HG03095 (cell line): ENCODE measurements around the gene DCAF4.
"Not testable (repeated sequence)": the region's sequence is repeated elsewhere in the genome, so short reads cannot be mapped to it uniquely, and the experiment has no call there.

Experiments
- ATAC-seq: cut with Tn5 transposase; IDR thresholded peaks from one replicate; pipeline ENCODE4 v1.9.1; 2021; ENCODE audit warnings: moderate library complexity; ENCODE audit not compliant: unreplicated experiment

Gene DCAF4

DNA sequence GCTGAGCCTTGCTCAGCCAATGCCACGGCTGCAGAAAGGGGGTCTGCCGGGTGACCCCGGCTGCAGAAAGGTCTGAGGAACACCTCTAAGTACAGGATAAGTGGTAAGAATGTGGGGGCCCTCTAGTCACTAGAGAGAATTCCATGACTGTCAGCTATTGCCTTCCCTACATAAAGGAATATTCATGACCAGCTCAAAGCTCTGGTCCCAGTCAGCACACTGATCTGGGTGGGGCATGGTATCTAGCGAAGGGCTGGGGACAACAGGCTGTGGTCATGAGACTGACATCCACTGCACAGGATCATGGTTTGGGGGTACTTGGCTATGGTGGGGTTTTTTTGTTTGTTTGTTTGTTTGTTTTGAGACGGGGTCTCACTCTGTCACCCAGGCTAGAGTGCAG lies 42.1 kb downstream of the DCAF4 start:
- no peak for ATAC-seq

DNA sequence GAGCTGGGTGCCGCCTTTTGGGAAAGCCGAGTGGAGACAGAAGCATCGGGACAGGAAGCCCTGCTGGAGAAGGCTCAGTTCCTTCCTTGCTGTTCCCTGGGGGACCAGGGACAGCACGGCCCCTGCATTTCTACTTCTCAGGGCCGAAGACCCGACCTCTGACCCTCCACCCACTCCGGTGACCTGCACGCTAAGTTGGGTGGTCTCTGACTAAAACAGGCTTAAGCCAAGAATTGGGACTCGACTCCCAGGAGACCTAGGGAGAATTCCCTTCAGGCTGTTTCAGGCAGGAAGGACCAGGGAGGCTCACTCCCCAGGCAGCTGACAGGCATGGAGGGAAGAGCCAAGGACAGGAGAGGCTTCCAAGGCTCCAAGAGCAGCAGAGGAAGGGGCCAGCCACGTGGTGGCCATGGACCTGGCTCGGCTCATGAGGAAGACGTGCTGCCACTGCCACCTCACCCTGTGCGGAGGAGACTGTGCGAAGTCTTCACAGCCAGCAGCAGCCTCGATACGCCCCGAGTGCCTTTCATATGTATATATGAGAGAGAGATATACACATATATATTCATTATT lies 43.9 kb downstream of the DCAF4 start:
- no peak for ATAC-seq

GRCh38 chr14:72970824-72971434 lies 44.7 kb downstream of the DCAF4 start:
- no peak for ATAC-seq

DNA sequence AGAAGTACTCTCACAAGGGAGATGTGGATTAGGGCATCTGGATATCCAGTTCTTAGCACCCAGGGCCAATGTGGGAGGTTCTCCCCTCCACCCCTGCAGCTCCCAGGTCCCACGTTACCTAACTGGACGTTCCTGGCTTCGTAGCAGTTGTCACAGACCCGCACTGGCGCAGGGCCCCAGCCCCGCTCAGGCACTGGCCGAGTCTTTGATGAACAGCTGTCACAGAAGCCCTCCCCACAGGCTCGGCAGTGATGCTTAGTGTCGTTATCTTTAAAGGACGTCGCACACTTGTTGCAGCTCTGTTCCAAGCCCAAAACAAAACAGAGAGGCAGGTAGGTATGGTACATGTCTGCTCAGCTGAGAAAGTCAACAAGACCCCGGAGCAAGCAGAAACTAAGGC lies 48.4 kb downstream of the DCAF4 start:
- no peak for ATAC-seq

- ATAC-seq, result no peak
Observed at GRCh38 chr14:72975770-72976169, 49.5 kb downstream of the DCAF4 start.

- no peak for ATAC-seq
Observed at GRCh38 chr14:72978856-72979255, 52.6 kb downstream of the DCAF4 start.

DNA sequence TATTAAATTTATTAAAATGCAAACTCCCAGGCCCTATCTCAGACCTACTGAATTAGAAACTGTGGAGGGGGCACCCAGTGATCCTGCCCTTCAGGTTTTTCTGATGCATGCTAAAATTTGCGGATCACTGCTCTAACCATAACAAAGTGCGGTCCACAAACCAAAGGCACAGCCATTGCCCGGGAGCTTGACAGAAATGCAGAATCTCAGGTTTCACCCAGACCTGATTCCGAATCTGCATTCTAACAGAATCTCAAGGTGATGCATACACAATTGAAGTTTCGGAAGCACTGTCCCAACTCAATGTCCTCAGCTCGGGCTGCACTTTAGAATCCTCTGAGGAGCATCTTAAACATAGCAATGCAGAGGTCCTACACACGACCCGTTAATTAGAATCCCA lies 54.6 kb downstream of the DCAF4 start:
- ATAC-seq, result no peak

DNA sequence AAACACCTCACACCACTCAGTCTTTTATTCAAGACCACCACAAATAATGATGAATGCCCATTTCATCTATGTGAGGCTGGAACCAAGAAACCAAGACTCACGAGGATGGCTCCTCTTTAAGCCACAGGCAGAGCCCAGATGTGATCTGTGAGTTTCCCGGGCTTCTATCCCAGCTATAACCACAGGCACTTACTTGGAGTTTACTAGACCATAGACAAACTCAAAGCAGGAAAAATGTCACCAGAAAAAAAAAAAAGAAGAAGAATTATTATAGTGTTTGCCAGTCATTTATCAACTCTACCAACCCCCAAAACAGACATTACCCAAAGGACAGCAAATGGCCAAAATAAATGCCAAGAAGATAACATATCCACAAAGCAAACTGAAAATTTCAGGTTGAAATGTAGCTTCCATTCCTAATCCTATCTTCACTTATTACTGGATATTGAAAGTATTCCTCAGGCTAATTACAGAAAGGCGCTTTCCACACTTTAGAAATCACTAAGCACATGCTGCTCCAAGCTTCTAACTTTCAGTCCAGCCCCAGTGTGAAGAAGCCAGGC lies 56.0 kb downstream of the DCAF4 start:
- no peak for ATAC-seq

GRCh38 chr14:72986214-72986613 lies 60.0 kb downstream of the DCAF4 start:
- no peak for ATAC-seq

GRCh38 chr14:72986857-72987256 lies 60.6 kb downstream of the DCAF4 start:
- ATAC-seq, result no peak

DNA sequence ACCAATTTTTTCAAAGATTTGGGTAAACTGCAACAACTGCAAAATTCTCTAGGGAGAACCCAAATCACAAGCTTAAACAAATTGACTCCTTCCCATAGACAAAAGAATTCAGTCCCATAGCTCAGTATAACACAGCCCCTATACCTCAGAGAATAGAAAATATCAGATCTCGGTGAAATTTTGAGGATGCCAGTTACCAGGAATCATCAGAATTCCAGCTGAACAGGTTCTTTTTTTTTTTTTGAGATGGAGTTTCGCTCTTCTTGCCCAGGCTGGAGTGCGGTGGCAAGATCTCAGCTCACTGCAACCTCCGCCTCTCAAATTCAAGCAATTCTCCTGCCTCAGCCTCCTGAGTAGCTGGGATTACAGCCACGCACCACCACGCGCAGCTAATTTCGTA lies 63.9 kb downstream of the DCAF4 start:
- ATAC-seq, result no peak

DNA sequence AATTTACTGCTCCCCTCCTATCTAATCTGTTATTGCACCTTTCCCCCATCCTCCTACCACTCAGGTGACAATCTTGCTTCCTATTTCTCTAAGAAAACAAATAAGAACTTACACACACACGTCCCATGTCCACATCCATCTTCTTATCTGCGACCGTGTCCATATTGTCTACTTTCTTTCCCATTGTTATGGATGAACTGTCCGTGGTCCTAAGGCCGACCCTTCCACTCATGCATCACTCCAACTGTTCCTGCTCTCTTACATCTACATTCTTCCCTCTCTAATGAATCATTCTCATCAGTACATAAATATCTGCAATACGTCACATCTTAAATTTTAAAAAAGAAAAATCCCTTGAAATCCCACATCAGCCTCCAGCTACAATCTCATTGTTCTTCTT lies 70.7 kb downstream of the DCAF4 start:
- no peak for ATAC-seq

DNA sequence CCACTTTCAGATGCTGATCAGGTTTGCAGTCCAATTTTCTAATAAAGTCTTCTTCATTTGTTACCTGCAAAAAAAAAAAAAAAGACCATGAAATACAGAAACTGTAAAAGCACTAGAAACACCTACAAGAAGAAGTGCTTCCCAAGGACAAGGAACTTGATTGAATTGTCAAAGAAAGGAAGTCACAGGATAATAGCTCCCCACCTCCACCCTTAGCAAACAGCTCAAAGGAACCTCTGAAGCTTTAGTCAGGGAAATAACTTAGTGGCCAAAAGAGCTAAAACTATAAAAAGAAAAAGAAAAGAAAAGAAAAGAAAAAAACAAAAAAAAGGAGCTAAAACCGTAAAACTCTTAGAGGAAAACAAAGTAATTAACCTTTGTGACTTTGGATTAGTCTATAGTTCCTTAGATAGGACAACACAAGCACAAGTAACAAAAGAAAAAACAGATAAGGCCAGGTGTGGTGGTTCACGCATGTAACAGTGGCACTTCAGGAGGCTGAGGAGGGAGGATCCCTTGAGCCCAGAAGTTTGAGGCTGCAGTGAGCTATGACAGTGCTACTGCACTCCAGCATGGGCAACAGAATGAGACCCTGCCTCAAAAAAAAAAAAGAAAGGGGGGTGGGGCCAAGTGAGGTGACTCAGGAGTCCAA lies 72.1 kb downstream of the DCAF4 start:
- no peak for ATAC-seq

DNA sequence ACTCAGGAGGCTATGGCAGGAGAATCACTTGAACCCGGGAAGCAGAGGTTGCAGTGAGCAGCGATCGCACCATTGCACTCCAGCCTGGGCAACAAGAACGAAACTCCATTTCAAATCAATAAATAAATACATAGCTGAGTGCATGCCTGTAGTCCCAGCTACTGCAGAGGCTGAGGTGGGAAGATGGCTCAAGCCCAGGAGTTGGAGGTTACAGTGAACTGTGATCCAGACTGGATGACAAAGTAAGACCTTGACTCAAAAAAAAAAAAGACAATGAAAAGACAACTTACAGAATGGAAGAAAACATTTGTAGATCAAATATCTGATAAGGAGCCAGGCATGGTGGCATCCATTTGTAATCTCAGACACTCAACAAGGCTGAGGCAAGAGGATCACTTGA lies 73.1 kb downstream of the DCAF4 start:
- ATAC-seq, result no peak

- ATAC-seq, result no peak
Observed at GRCh38 chr14:73000073-73000472, 73.8 kb downstream of the DCAF4 start.

DNA sequence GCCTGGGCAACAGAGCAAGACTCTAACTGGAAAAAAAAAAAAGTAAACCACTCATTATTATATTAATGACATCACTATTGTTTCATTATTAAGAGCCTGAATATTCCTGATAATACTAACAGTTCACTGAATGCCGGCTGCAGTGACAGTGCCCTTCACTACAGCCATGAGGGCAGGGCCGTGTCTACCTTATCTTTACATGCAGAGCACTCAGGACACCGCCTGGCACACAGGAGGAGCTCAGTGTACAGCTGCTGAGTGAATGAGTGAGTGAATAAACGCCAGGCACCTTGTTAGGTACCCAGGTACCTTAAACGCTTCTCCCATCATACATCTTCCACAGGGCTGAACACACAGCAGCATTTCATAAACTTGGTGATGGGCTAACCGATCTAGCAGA lies 77.4 kb downstream of the DCAF4 start:
- ATAC-seq, result no peak

- not testable (repeated sequence) for ATAC-seq
Observed at GRCh38 chr14:73004641-73005040, 78.4 kb downstream of the DCAF4 start.

DNA sequence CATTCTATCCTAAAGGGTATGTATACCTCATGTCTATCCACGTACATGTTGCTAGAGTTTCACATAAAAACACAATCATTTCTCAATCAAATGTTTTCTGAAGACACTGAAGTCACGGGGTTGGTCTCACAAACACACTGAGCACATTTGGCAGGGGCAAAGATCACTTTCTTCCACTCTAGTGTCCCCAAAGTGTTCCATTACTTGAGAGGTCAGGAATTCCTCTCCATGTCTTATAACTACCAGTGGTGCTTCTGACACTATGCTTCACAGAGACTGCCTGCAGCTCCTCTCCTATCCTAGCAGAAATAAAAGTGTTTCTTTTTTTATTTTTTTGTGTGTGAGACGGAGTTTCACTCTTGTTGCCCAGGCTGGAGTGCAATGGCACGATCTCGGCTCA lies 81.6 kb downstream of the DCAF4 start:
- ATAC-seq, result no peak

DNA sequence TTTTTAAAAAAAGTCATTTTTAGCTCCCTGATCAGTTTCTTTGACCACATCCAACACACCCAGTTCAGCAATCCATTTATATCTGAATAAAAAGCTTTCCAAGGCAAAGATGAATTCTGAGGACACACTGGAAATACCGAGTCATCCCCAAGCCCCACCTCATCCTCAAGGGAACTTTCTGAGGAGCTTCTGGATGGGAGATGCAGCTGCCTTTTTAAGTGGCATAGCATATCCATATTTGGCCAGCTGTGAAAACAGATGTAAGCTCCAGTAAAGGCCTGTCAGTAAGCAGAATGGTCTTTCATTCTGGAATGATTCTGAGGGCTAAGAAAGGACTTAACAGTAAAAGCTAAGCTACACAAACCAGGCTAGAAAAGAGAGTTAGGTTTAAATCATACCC lies 82.2 kb downstream of the DCAF4 start:
- ATAC-seq, result no peak
